ENCODE results near the gene ALAS1.

Gene ALAS1

GRCh38 chr3:52233108-52233591 is 35.2 kb downstream of the ALAS1 start:
- no peak for DNase-seq (ENCODE audit: low read depth in 1 of 2, low spot score in 1 of 2)
- H3K4me3 ChIP-seq (replicated peaks; ENCODE audit: insufficient read depth, low read length), result no peak overlapping the region
- H3K27me3 ChIP-seq (ENCODE audit: insufficient read depth, poor library complexity, severe bottlenecking), result no peaks in the 10 kb centered on the region
- no peak overlapping the region for H3K27ac ChIP-seq (replicated peaks)
- TF ChIP-seq REST (IDR thresholded peaks at IDR 0.05; ENCODE audit: insufficient replicate concordance, low read depth) (no peak), POLR2AphosphoS5 (IDR thresholded peaks at IDR 0.05; ENCODE audit: low read depth) (no peak), SPI1 (IDR thresholded peaks at IDR 0.05; ENCODE audit: borderline replicate concordance, low read depth) (no peak), CTCF (IDR thresholded peaks at IDR 0.05; ENCODE audit: insufficient read depth, low read length) (no peak), GABPA (IDR thresholded peaks at IDR 0.05; ENCODE audit: low read depth) (no peak)

GRCh38 chr3:52233968-52234367 is 36.0 kb downstream of the ALAS1 start:
- no peak for DNase-seq (ENCODE audit: low read depth in 1 of 2, low spot score in 1 of 2)
- Histone ChIP-seq H3K27me3 (ENCODE audit: insufficient read depth, poor library complexity, severe bottlenecking) (no peaks in the 10 kb centered on the region), H3K4me3 (replicated peaks; ENCODE audit: insufficient read depth, low read length) (no peak overlapping the region), H3K27ac (replicated peaks) (no peak overlapping the region)
- TF ChIP-seq GABPA (IDR thresholded peaks at IDR 0.05; ENCODE audit: low read depth) (no peak), REST (IDR thresholded peaks at IDR 0.05; ENCODE audit: insufficient replicate concordance, low read depth) (no peak), CTCF (IDR thresholded peaks at IDR 0.05; ENCODE audit: insufficient read depth, low read length) (no peak), SPI1 (IDR thresholded peaks at IDR 0.05; ENCODE audit: borderline replicate concordance, low read depth) (no peak), POLR2AphosphoS5 (IDR thresholded peaks at IDR 0.05; ENCODE audit: low read depth) (no peak)

- TF ChIP-seq REST (IDR thresholded peaks at IDR 0.05; ENCODE audit: insufficient replicate concordance, low read depth) (no peak), GABPA (IDR thresholded peaks at IDR 0.05; ENCODE audit: low read depth) (no peak), POLR2AphosphoS5 (IDR thresholded peaks at IDR 0.05; ENCODE audit: low read depth) (no peak), SPI1 (IDR thresholded peaks at IDR 0.05; ENCODE audit: borderline replicate concordance, low read depth) (no peak), CTCF (IDR thresholded peaks at IDR 0.05; ENCODE audit: insufficient read depth, low read length) (no peak)
- no peak overlapping the region for H3K27ac ChIP-seq (replicated peaks)
- H3K27me3 ChIP-seq (ENCODE audit: insufficient read depth, poor library complexity, severe bottlenecking), result no peaks in the 10 kb centered on the region
- no peak for DNase-seq (ENCODE audit: low read depth in 1 of 2, low spot score in 1 of 2)
- H3K4me3 ChIP-seq (replicated peaks; ENCODE audit: insufficient read depth, low read length), result no peak overlapping the region
Measured at GRCh38 chr3:52234516-52235447, 36.8 kb downstream of the ALAS1 start.
